DOHH2 (cell line): ENCODE data around the gene TMEM260.

ENCODE experiments used
- H3F3A ChIP-seq: fragments of 200-600 bp; sonication (generic), shearing (Covaris generic); 2 replicates; pipeline ENCODE4 v1.6.0; 2016; ENCODE audit warnings: antibody characterized with exemption, mild to moderate bottlenecking; ENCODE audit not compliant: control insufficient read depth, insufficient read depth
- H3K27ac ChIP-seq: fragments of 200-600 bp; sonication (generic); 2 replicates; pipeline ENCODE4 v1.5.1; 2014; ENCODE audit warnings: low read depth, mild to moderate bottlenecking, low read length, moderate library complexity
- H3K27me3 ChIP-seq: fragments of 200-600 bp; sonication (generic); 2 replicates; pipeline ENCODE4 v1.6.1; 2014; ENCODE audit warnings: mild to moderate bottlenecking, low read length, mixed read lengths; ENCODE audit not compliant: control insufficient read depth
- H3K36me3 ChIP-seq: fragments of 200-600 bp; sonication (generic); 2 replicates; pipeline ENCODE4 v1.6.1; 2014; ENCODE audit warnings: mild to moderate bottlenecking, low read length, moderate library complexity, mixed read lengths; ENCODE audit not compliant: control insufficient read depth
- H3K4me1 ChIP-seq: fragments of 200-600 bp; sonication (generic); 2 replicates; pipeline ENCODE4 v1.6.1; 2014; ENCODE audit warnings: mild to moderate bottlenecking, low read length, mixed read lengths; ENCODE audit not compliant: control insufficient read depth
- H3K4me2 ChIP-seq: fragments of 200-600 bp; sonication (generic); 2 replicates; pipeline ENCODE4 v1.6.0; 2014; ENCODE audit warnings: mild to moderate bottlenecking, low read length, moderate library complexity
- H3K4me3 ChIP-seq: fragments of 200-600 bp; sonication (generic); 2 replicates; pipeline ENCODE4 v1.5.1; 2014; ENCODE audit warnings: mild to moderate bottlenecking, low read length, mixed read lengths
- H3K79me2 ChIP-seq: fragments of 200-600 bp; sonication (generic); 2 replicates; pipeline ENCODE4 v1.6.1; 2014; ENCODE audit warnings: mild to moderate bottlenecking, low read length, mixed read lengths; ENCODE audit not compliant: control insufficient read depth
- H3K9me2 ChIP-seq: fragments of 200-600 bp; sonication (generic); replicated peaks from 2 replicates; pipeline ENCODE4 v1.6.1; 2014; ENCODE audit warnings: mild to moderate bottlenecking, low read length, mixed read lengths; ENCODE audit not compliant: control insufficient read depth
- H3K9me3 ChIP-seq: fragments of 200-600 bp; sonication (generic); 2 replicates; pipeline ENCODE4 v1.6.1; 2014; ENCODE audit warnings: antibody characterized with exemption, low read length, mixed read lengths; ENCODE audit not compliant: control insufficient read depth, insufficient read depth
- H4K20me1 ChIP-seq: fragments of 200-600 bp; sonication (generic); 2 replicates; pipeline ENCODE4 v1.6.0; 2014; ENCODE audit warnings: low read depth, mild to moderate bottlenecking, antibody characterized with exemption, low read length, moderate library complexity; ENCODE audit not compliant: control insufficient read depth, insufficient read depth
- EZH2phosphoT487 ChIP-seq: fragments of 200-600 bp; sonication (generic); IDR thresholded peaks from 2 replicates; pipeline ENCODE4 v1.6.1; 2017; ENCODE audit warnings: borderline replicate concordance, mild to moderate bottlenecking, antibody characterized with exemption, low read length, moderate library complexity, mixed read lengths
- TF ChIP-seq, protein P1 (sequence below): fragments of 200-600 bp; sonication (generic); IDR thresholded peaks from one replicate; pipeline ENCODE4 v1.5.1; 2014; ENCODE audit warnings: antibody characterized with exemption, mild to moderate bottlenecking, low read depth, low read length; ENCODE audit not compliant: poor library complexity, severe bottlenecking

Gene TMEM260

DNA sequence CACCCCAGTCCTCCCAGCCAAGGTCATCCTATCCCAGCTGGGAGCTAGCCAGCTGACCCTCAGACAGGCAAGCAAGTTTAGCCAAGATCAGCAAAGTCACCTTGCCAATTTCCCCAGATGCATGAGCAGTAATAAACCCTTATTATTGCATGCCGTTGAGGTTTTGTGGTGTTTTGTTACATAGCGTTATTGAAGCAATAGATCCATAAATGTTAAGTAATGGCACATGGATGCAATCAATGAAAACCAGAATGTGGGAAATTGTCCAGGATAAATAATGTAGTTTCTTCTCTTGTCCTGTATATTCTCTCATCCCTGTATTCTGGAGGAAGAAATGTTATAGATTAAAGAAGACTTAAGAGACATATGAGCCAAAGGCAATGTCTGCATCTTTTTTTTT is 18.0 kb upstream of the TMEM260 start:
- no peaks in the 10 kb centered on the region; the same call in 1 of the 2 replicates for H3K27me3 ChIP-seq
- TF ChIP-seq EZH2phosphoT487, result no peak
- TF ChIP-seq, protein P1, sequence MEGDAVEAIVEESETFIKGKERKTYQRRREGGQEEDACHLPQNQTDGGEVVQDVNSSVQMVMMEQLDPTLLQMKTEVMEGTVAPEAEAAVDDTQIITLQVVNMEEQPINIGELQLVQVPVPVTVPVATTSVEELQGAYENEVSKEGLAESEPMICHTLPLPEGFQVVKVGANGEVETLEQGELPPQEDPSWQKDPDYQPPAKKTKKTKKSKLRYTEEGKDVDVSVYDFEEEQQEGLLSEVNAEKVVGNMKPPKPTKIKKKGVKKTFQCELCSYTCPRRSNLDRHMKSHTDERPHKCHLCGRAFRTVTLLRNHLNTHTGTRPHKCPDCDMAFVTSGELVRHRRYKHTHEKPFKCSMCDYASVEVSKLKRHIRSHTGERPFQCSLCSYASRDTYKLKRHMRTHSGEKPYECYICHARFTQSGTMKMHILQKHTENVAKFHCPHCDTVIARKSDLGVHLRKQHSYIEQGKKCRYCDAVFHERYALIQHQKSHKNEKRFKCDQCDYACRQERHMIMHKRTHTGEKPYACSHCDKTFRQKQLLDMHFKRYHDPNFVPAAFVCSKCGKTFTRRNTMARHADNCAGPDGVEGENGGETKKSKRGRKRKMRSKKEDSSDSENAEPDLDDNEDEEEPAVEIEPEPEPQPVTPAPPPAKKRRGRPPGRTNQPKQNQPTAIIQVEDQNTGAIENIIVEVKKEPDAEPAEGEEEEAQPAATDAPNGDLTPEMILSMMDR, result no peak
- H4K20me1 ChIP-seq, result no peaks in the 10 kb centered on the region
- no peak overlapping the region for H3K4me2 ChIP-seq
- no peaks in the 10 kb centered on the region for H3K79me2 ChIP-seq
- H3K4me1 ChIP-seq, result no peaks in the 10 kb centered on the region
- no peak overlapping the region for H3K4me3 ChIP-seq
- no peaks in the 10 kb centered on the region for H3F3A ChIP-seq
- no peaks in the 10 kb centered on the region for H3K9me2 ChIP-seq
- H3K36me3 ChIP-seq, result no peaks in the 10 kb centered on the region
- H3K27ac ChIP-seq, result no peak overlapping the region
- peaks cover 3% of the 10 kb centered on the region; the same call in 1 of the 2 replicates for H3K9me3 ChIP-seq

DNA sequence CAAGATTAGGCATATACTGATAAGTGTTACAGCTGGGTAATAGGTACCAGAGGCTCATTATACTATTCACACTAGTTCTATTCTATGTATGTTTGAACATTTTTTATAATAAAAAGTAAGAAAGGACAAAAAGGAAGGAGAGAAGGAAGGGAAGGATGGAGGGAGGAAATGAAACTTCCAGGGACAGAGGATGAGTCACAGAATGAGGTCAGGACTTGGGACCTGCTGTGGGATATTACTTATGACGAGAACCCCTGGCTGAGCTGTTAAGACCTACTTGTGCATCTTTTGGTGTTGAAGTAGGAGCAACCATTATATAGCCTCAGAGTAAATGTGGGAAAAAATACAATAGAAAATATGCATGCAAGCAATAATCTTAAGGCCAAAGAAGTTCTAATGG is 16.7 kb upstream of the TMEM260 start:
- Histone ChIP-seq H3K9me2 (no peaks in the 10 kb centered on the region), H3K4me3 (no peak overlapping the region), H3K27ac (no peak overlapping the region), H3K27me3 (peaks cover 4% of the 10 kb centered on the region), H3K79me2 (no peaks in the 10 kb centered on the region), H3F3A (no peaks in the 10 kb centered on the region), H3K4me1 (no peaks in the 10 kb centered on the region), H3K9me3 (peaks cover 3% of the 10 kb centered on the region; the same call in 1 of the 2 replicates), H3K36me3 (no peaks in the 10 kb centered on the region), H3K4me2 (no peak overlapping the region), H4K20me1 (no peaks in the 10 kb centered on the region)
- TF ChIP-seq, protein P1, result no peak
- no peak for TF ChIP-seq EZH2phosphoT487

DNA sequence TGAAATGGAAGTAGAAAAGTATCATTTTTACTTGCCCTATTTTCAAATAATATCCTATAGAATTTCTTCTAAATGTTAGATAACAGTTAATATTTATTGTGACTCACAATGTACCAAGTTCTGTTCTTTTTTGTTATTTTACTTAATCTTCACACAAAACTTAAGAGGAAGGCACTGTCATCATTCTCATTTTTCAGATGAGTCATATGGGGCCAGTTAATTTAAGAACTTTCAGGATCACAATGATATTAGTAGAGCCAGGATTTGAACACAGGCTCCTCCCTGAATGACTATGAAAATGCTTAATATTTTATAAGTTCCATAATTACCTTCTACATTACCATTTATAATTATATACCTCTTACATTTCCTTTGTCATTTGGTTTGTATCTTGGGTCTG is 10.4 kb upstream of the TMEM260 start:
- H3K4me3 ChIP-seq, result no peak overlapping the region
- TF ChIP-seq EZH2phosphoT487, result no peak
- TF ChIP-seq, protein P1, result no peak

DNA sequence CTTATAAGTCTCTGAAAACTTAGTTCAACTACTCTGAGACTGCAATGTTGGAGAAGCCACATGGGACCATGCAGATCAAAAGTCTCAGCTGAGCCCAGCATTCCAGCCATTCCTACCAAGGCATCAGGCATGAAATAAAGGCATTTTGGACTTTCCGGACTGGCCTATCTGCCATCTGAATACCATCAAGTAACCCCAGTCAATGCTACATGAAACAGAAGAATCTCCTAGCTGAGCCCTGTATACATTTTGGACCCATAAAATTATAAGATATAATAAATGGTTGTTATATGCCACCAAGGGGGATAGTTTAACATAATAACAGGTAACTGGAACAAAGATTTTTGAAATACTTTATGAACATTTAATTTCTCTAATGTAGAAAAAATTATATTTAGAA is 9.3 kb upstream of the TMEM260 start:
- Histone ChIP-seq H4K20me1 (no peaks in the 10 kb centered on the region), H3K9me2 (no peaks in the 10 kb centered on the region), H3K36me3 (no peaks in the 10 kb centered on the region), H3K4me2 (no peak overlapping the region), H3K79me2 (no peaks in the 10 kb centered on the region), H3K9me3 (peaks cover 3% of the 10 kb centered on the region; the same call in 1 of the 2 replicates), H3F3A (no peaks in the 10 kb centered on the region), H3K4me3 (no peak overlapping the region), H3K27ac (no peak overlapping the region), H3K27me3 (peaks cover 10% of the 10 kb centered on the region), H3K4me1 (no peaks in the 10 kb centered on the region)
- TF ChIP-seq EZH2phosphoT487, result no peak
- TF ChIP-seq, protein P1, result no peak

More for the DNA sequence above, 10.4 kb upstream of the TMEM260 start:
- Histone ChIP-seq H3K4me2 (no peak overlapping the region), H3K27me3 (peaks cover 10% of the 10 kb centered on the region), H3F3A (no peaks in the 10 kb centered on the region), H4K20me1 (no peaks in the 10 kb centered on the region), H3K27ac (no peak overlapping the region), H3K9me3 (peaks cover 3% of the 10 kb centered on the region; the same call in 1 of the 2 replicates), H3K79me2 (no peaks in the 10 kb centered on the region), H3K36me3 (no peaks in the 10 kb centered on the region), H3K9me2 (no peaks in the 10 kb centered on the region), H3K4me1 (no peaks in the 10 kb centered on the region)
